SKM-1 treated with dmso at 0.1 percent for 144 hours (cell line): Measurements from ENCODE around the gene DGCR8.

Source experiments
- DNase-seq: peaks from one replicate; lab custom pipeline; 2025; ENCODE audit not compliant: unreplicated experiment; lab: John Stamatoyannopoulos, UW

The DGCR8 gene

DNA sequence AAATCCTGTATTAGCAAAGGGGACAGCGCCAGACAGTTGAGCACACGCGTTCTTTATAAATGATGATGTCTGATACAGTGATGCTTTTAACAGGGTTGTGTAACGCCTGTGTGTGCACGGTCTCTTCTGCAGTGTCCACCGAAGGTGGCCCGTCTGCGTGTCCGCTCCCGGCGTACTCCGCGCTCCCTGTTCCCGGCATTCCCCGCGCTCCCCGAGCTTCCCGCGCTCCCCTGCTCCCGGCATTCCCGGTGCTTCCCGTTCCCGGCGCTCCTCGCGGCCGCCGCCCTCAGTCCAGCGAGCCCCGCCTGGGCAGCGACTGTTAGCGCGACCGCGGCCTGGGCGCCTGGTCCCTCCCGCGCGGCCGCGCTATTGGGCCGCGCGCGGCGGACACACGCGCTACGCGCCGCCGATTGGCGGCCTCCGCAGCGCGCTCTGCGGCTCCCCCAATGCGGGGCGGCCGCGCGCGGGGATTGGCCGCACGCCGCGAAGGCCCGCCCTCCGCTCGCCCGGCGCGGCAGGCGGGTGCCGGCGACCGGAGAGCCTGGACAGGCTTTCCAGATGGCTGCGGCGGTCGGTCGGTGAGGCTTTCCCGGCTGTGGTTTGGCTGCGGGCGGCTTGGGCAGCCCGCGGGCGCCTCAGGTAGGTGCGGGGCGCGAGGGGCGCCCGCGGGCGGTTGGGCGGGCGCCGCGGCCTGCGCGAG is at the start of gene DGCR8:
DGCR8 (plus strand) TSS at position 497 of the 700 bp plus-strand sequence. CDS start 5,723 bp downstream, outside the sequence.
- peak; percentile 77 for DNase-seq

GRCh38 chr22:20031732-20032406 is 48.2 kb upstream of the DGCR8 start:
- no peak for DNase-seq

DNA sequence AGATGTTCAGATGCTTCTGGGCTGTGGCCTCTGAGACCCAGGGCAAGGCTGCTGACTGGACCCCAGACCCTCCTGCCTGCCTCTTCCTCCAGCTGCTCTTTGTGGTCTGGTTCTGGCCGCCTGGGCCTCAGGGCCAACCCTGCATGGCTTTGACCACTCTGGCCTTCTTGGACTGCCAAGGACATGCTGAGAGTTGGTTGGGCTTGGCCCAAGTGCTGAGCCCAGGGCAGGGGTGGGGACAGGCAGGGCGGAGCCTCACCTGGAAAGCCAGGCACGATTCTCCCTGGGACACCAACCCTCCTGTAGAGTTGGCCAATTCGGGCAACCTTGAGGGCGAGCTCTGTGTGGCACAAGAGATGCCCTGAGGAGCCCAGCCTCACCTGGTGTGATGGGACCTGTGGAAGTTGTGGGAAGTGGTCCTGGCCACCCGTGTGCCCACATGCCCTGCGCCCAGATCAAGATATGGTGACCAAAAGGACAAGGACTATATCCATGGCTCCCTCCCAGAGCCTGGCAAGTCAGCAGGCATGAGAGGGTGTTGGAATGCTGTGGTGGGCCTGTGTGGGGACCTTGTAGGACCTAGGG is 47.5 kb upstream of the DGCR8 start:
- DNase-seq: no peak

DNA sequence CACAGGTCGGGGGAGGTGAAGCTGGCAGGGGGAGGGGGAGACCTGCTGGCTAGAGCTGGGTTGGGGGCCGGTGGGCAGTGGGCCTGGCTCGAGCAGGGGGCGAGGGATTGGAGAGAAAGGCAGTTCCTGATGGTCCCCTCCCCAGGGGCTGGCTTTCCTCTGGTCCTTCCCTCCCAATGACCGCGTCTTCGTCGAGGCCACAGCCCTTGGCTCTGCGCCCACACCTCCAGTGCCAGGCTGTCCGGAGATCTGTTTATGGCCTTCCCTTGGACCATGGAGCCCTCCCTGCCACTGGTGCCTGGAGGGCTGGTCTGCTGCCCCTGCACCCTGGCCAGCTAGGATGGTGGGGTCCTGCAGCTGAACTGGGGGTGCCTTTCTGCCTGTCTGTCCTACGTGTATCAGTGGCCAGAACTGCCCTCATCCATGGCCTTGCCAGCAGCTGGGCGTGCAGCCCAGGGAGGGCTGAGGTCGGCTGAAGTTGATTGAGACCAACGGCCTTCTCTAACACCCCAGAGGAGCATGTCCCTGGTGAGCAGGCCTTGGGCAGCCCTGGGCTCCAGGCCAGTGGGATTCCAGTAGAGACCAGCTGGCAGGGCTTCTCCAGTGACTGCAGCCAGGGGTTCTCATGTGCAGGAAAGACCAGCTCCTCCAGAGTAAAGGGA is 46.9 kb upstream of the DGCR8 start:
- no peak for DNase-seq

- no peak for DNase-seq
Observed at GRCh38 chr22:20034143-20034542, 45.9 kb upstream of the DGCR8 start.

GRCh38 chr22:20035375-20036083 is 44.5 kb upstream of the DGCR8 start:
- no peak for DNase-seq

- DNase-seq: no peak
Observed at GRCh38 chr22:20036084-20036482, 44.0 kb upstream of the DGCR8 start.

DNA sequence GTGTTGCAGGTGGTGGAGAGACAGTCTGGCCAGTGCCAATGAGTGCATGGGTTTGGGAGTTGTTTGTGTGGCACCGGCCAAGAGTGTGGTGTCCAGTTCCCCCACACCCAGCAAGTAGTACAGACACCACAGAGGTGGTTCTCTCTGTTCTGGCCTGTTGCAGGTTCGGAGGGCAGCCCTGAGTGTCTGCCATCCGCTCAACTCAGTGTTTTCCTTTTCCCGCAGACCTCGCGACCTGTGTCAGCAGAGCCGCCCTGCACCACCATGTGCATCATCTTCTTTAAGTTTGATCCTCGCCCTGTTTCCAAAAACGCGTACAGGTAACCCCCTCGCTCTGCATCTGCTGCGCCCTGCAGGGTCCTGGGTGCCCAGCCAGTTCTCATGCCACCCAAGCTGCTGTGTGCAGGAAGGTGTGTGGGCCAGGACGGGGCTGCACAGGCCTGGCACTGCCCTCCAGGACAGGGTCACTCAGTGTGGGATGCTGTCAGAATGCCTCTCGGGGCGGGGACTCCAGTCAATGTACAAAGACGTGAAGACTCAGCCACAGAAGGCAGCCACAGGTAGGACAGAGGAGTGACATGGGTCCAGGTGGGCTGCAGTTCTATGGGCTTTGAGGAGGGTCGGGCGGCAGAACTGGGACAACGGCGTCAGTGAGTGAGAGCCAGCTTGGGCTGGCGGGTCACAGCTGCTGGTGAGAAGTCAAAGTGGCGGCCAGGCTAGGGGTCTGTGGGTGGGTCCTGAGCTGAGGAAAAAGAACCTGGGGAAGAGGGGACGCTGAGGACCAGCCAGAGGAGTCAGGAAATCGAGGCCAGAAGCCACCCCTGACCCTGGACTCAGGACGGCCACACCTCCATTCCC is 43.3 kb upstream of the DGCR8 start:
- no peak for DNase-seq

DNA sequence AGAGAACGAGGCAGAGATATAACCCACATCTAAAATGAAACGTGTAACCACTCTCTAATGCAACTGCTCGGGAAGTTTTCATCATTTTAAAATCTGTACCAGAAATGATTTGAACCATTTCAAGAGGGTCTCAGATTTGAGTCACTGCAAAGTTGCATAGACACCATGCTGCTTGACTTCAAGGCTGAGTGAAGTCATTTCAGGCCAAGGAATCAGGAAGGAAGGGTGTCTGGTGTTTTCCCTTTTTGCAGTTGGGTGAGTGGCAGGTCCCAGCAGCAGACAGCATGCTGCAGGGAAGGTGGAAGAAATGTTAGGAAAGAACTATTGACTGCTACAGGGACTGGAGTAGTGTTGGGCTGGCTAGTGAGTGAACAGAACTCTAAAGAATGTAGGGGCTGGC is 42.6 kb upstream of the DGCR8 start:
- DNase-seq: peak; percentile 25

- no peak for DNase-seq
Observed at GRCh38 chr22:20038574-20038973, 41.5 kb upstream of the DGCR8 start.

DNA sequence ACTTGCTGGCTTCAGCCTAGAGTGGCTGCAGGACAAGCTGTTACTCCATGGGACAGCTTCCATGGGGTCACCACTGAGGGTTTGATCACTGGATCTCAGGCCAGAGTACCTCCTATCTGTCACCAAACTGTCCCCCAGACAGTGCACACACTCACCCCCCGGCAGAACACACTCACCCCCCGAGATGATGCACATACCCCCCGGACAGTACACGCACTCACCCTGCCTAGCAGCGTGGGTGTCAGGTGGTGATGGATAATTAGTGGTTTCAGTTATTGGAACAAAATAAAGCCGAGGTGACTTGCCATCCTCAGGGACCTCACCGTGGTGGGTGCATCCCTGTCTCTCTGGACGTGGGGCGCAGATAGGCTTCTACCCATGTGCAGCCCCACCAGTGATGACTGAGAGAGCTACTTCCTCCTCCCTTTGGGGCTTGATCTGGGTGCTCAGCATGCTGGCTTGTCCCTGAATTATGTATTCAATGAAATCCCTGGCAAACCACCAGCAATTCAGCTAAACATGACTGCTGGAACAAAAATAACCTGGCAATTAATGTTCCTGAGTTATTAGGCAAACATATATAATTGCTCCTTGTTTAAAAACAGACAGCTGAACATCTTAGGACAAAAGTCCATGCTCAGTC is 40.2 kb upstream of the DGCR8 start:
- no peak for DNase-seq

DNA sequence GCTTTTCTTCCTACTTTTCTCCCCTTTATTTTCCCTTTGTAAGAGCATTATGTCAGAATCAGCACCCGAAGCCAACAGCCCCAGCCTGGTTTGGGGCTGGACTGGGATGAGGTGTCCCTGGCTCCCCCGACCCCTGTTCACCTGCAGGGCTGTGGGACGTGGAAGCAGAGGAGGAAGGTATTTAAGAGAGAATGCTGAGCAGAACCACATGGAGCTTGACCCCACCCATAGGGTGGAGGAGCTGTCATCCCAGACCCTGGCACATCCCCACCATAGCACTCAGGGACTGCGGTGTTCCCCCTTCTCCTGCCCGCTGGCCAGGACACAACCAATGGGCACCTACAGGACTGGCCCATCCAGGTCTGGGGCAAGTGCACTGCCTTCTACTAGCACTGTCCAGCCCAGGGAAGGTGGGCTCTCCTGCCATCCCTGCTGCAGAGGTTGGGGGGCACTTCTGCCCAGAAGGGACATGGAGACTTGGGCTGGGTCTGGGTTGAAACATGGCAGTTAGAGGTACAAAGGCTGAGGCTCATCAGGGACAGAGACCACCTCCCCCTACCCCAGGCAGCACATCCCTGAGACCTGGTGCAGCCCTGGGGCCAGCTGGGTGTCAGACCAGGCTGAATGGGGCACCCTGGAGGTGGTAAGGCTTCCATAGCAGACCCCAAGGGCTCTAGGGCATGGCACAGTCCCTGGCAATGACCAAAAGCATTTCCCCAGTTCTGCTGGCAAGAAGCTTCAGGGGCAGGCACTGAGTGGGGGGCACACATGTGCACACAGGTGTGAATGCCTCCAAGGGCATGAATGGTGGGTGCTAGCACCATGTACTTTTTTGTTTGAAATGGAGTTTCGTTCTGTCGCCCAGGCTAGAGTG is 39.5 kb upstream of the DGCR8 start:
- no peak for DNase-seq

GRCh38 chr22:20043057-20043996 is 36.7 kb upstream of the DGCR8 start:
- DNase-seq: no peak

GRCh38 chr22:20043997-20044342 is 36.1 kb upstream of the DGCR8 start:
- DNase-seq: no peak

DNA sequence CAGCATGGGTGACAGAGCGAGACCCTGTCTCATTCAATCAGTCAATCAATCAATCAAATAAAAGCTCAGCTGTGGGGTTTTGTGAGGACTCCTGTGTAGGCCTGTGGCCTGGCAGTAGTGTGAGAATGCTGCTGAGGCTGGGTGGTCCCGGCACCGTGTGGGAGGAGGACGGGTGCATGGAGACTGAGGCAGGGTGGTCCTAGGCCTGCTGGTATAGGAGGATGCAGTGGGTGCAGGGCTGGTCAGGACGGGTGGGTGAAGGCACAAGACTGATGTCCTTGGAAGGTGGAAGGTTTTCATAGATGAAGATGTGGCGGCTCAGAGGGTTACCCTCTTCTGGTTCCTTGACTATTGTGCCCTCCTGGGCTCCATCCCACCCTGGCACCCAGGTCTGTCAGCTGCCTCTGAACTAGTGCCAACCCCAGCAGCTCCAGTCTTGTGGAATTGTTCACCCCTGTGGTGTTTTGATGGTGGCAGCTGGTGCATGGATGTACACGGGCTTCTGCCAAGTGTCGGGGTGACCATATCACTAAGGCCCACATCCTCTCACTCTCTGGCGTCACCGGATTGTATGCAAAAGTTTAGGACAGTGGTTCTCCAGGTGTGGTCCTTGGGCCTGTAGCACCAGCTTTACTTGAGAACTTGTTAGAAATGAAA is 35.4 kb upstream of the DGCR8 start:
- no peak for DNase-seq

DNA sequence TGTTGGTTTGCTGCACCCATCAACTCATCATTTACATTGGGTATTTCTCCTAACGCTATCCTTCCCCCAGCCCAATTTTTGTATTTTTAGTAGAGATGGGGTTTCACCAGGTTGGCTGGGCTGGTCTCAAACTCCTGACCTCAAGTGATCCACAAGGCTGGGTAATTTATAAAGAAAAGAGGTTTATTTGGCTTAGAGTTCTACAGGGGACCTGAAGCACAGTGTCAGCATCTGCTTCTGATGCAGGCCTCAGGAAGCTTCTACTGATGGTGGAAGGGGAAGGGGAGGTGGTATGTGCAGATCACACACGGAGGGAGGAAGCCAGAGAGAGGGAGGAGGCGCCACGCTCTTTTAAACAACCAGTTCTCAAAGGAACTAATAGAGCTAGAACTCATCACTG is 33.3 kb upstream of the DGCR8 start:
- no peak for DNase-seq

- no peak for DNase-seq
Observed at GRCh38 chr22:20051927-20052308, 28.1 kb upstream of the DGCR8 start.
